Hematopoietic multipotent progenitor cell treated with erythropoietin and hydrocortisone succinate and interleukin-3 and kit ligand, for 6 days (in vitro differentiated cells): ENCODE measurements around the gene HTR7.

Source experiments
- DNase-seq: peaks from one replicate; pipeline ENCODE4 v3.0.0-alpha.2; 2015

HTR7 gene

DNA sequence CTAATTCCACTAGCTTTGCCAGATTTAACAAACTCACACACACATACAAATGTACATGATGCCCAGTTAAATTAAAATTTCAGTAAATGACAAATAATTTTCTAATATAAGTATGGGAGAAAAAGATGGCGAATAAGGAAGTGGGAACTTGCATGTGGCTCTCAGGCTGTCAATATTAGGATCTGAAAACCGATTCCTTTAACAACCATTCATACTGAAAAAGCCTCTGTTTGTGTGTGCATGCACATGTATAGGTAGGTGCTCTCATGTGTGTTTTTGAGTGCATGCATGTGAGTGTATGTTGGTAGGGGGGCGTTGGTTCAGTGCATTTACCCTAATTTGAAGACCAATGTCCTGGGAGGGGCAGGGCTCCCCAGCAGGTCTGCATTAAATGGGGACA is 125.3 kb downstream of the HTR7 start:
- DNase-seq: no peak

DNA sequence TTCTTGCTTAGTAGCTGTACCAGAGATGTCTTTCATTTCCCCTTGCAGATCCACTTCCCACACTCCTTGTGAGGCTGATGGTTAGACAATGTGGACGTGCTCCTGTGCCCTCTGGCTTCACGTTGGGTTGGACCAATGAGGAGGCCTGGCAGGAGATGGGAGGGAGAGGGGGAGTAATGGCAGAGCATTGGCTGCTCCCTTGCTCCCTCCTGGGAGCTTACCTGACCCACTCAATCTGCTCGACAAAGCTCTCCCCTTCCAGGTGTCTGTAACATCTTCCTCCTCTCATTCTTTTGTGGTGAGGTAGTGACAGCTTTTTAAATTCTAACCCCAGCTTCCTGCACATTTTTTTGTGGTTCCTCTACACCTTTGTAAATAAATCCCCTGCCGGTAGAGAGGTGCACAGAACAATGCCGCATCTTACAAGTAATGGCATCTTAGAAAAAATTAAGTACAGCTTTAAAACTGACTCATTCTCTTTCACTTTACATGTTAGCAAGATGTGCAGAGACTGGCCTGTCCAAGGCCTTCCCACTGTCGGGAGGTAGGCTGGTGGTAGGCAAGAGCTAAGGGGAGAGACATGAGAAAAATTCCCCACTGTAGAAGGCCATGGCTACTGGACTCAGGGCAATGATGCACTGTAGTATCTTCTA is 134.3 kb downstream of the HTR7 start:
- no peak for DNase-seq

DNA sequence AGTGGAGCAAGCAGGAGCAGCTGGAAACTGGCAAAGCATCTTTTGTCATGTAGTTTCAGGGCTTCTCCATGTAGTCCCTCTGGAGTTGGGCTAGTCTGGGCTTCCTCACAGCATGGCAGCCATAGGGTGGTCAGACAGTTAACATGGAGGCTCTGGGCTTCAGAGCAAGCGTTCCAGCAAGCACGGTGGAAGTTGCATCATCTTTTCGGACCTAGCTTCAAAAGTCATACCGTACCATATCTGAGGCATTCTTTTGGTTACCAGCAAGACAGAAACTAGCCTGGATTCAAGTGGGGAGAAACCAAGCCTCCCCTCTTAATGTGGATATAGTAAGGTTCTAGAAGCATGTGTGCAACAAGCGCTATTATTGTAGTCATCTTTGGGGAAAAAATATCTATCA is 135.0 kb downstream of the HTR7 start:
- no peak for DNase-seq

DNA sequence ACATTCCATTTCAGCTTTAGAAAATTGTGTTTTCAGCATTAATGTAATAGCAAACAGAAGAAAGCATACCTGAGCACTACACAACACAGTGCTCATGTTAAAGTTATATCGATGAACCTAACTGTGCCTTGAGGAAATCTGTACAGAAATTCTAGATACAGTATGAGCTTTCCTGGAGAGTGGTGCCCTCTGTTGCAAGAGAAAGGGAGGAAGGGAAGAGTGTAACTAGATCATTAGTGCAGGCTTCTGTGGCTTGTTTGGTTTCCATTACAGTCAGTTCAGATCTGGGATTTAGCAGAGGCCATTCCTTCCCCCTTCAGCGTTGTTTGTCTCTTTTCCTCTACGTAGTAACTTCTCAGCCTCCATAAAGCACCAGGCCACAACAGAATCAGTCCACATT is 139.7 kb downstream of the HTR7 start:
- no peak for DNase-seq

DNA sequence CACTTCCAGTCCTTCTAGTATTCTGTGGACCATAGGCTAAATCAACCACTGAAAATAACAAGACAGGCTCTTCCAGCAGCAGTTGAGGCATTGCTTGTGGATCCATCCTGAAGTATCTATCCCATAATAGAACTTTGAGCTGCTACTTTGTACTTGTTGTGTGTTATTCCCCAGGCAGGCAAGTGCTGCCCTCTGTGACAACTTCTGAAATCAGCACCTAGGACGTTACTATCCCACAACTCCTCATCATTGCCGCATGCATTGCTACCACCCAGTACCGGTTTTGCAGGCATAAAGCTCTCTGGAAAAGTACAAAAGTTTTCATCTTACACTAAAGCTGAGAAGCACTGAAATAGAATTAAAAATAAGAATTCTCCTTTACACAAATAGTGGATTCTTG is 145.3 kb downstream of the HTR7 start:
- DNase-seq: no peak

DNA sequence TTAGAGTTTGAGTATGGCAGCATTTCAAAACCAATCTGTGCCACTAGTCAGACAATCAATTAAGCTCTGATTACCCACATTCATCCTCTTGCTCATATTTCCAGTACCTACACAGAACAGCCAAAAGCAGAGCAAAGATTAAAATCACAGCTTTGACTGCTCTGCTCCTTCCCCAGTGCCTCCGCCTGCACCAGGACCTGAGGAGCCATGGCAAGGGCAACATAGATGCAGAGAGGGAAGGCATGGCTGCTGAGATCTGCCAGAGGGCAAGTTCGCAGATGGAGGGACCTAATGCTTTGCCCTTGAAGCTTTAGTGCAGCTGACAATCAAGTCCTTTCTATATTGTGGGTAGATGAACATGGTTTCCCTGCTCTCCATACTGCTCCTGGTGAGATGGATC is 148.1 kb downstream of the HTR7 start:
- no peak for DNase-seq

DNA sequence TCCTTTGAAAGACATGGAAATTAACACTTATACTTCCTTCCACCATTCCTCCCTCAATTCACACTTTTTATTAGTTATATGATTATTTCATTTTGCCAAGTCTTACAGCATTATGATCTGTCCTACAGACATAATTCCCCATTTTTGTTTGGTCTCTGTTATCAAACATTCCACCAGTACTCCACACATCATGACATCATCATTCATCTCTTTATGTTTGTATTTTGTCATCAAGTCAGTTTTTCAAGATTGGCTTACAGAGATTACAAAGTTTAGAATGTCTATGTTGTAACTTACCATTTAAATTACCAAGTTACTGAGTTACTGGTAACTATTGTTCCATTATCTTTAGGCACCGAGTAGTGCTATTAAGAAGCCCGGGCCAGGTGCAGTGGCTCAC is 150.2 kb downstream of the HTR7 start:
- DNase-seq: no peak

DNA sequence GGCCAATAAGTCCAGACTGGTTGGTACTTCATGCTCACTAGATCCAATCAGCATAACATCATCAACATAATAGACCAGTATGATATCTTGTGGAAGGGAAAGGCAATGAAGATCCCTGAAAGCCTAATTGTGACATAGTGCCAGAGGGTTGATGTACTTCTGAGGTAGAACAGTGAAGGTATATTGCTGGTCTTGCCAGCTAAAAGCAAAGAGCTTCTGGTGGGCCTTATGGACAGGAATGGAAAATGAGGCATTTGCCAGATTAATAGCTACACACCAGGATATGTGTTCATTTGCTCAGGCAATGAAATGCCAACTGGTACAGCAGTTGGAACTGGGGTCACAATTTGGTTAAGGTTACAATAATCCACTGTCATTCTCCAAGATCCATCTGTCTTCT is 156.4 kb downstream of the HTR7 start:
- no peak for DNase-seq

DNA sequence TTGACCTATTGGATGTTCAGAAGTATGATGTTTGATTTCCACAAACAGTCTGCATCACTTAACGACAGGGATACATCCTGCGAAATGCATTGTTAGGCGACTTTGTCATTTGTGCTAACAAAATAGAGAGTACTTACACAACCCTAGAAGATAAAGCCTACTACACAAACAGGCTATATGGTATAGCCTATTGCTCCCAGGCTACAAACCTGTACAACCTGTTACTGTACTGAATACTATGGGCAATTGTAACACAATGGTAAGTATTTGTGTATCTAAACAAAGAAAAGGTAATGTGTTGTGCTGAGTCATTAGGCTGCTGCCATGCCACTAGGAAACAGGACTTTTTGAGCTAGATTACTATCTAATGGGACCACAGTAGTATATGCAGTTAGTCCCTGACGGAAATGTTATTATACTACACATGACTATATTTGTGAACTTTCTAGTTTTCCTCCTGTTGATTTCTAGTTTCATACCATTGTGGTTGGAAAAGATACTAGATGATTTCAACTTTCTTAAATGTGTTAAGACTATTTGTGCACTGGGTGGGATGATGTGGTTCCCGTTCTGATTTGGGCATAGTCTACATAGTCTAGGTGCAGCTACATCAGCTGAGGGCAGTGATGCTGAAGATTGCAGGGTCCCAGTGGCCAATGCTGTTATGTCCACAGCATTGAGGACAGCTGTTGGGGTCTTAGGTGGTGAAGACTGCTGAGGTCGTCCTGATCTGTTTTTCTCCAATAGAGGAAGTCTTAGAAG is 161.7 kb downstream of the HTR7 start:
- no peak for DNase-seq
